CD14-positive monocyte (primary cell): ENCODE data around the gene TRAF3IP3. TPM values are rescaled to one million over a fixed set of nuclear protein-coding genes. Genes with fewer than 3 reads are reported as not detected.

Source experiments
- DNase-seq, 3 donors: peaks; one replicate each; pipeline ENCODE4 v3.0.0-alpha.2; 2011 to 2022
- H2AFZ ChIP-seq: 2 replicates; pipeline ENCODE4 v1.6.0; 2012; ENCODE audit warnings: mild to moderate bottlenecking, low read depth, low read length, inconsistent platforms; ENCODE audit not compliant: insufficient read depth, poor library complexity, severe bottlenecking
- H3K27ac ChIP-seq, 2 donors: 1 replicate in 1 of 2; 2 replicates in 1 of 2; pipeline ENCODE4 v1.5.1; 2012 to 2013; ENCODE audit warnings: low read length in 2 of 2, control low read depth in 1 of 2, inconsistent platforms in 1 of 2, low read depth in 1 of 2, mild to moderate bottlenecking in 1 of 2
- H3K27me3 ChIP-seq, 2 donors: one replicate each; pipeline versions ENCODE4 v1.6.0 to v1.6.1; 2011 to 2013; ENCODE audit warnings: low read length in 2 of 2; ENCODE audit not compliant: control insufficient read depth in 2 of 2, insufficient read depth in 2 of 2
- H3K36me3 ChIP-seq, 2 donors: replicated peaks in 1 of 2; 1 replicate in 1 of 2; 2 replicates in 1 of 2; pipeline versions ENCODE4 v1.5.1 to v1.6.1; 2012 to 2013; ENCODE audit warnings: low read length in 2 of 2, control low read depth in 1 of 2, inconsistent platforms in 1 of 2, mild to moderate bottlenecking in 1 of 2; ENCODE audit not compliant: insufficient read depth in 2 of 2, control insufficient read depth in 1 of 2
- H3K4me1 ChIP-seq, 2 donors: 1 replicate in 1 of 2; 2 replicates in 1 of 2; pipeline versions ENCODE4 v1.5.1 to v1.6.1; 2012 to 2013; ENCODE audit warnings: low read length in 2 of 2, control low read depth in 1 of 2, inconsistent platforms in 1 of 2, mild to moderate bottlenecking in 1 of 2, moderate library complexity in 1 of 2; ENCODE audit not compliant: insufficient read depth in 2 of 2, control insufficient read depth in 1 of 2
- H3K4me2 ChIP-seq: replicated peaks from 2 replicates; pipeline ENCODE3; 2012; ENCODE audit warnings: low read length, moderate library complexity, mild to moderate bottlenecking; ENCODE audit not compliant: poor library complexity, severe bottlenecking; ENCODE audit errors: extremely low read depth
- H3K4me3 ChIP-seq, 3 experiments: fragments of 200-600 bp in 1 of 3; sonication (generic) in 1 of 3; replicated peaks in 1 of 3; 1 replicate in 2 of 3; 2 replicates in 1 of 3; pipeline ENCODE4 v1.5.1; 2011 to 2013; ENCODE audit warnings: low read length in 3 of 3, mild to moderate bottlenecking in 3 of 3, control low read depth in 2 of 3, low read depth in 2 of 3, inconsistent platforms in 1 of 3, moderate library complexity in 1 of 3
- H3K79me2 ChIP-seq: 2 replicates; pipeline ENCODE4 v1.6.0; 2012; ENCODE audit warnings: mild to moderate bottlenecking, control low read depth, inconsistent platforms, low read length, moderate library complexity; ENCODE audit not compliant: insufficient read depth
- H3K9ac ChIP-seq: 2 replicates; pipeline ENCODE4 v1.6.0; 2017; ENCODE audit warnings: low read length, mild to moderate bottlenecking; ENCODE audit not compliant: insufficient read depth, poor library complexity, severe bottlenecking
- H3K9me3 ChIP-seq, 2 donors: replicated peaks in 1 of 2; 1 replicate in 1 of 2; 2 replicates in 1 of 2; pipeline versions ENCODE4 v1.5.1 to v1.6.1; 2012 to 2013; ENCODE audit warnings: low read length in 2 of 2, control low read depth in 1 of 2; ENCODE audit not compliant: control insufficient read depth in 1 of 2, insufficient read depth in 1 of 2
- H4K20me1 ChIP-seq: 2 replicates; pipeline ENCODE4 v1.6.0; 2012; ENCODE audit warnings: mild to moderate bottlenecking, low read length, control low read depth, moderate library complexity; ENCODE audit not compliant: insufficient read depth
- H3K27ac Mint-ChIP-seq, 7 donors: one replicate each; pipeline ENCODE4 v1.8.0; 2020; ENCODE audit warnings: mild to moderate bottlenecking in 7 of 7, mixed read lengths in 7 of 7, moderate library complexity in 6 of 7, inconsistent platforms in 2 of 7
- H3K27me3 Mint-ChIP-seq, 3 donors: one replicate each; pipeline ENCODE4 v1.8.0; 2021 to 2022; ENCODE audit warnings: low read depth in 3 of 3, mild to moderate bottlenecking in 3 of 3, mixed read lengths in 3 of 3, moderate library complexity in 3 of 3, inconsistent platforms in 1 of 3
- H3K36me3 Mint-ChIP-seq, 2 donors: one replicate each; pipeline ENCODE4 v1.8.0; 2020; ENCODE audit warnings: mixed read lengths in 2 of 2, inconsistent platforms in 1 of 2, mild to moderate bottlenecking in 1 of 2
- H3K4me1 Mint-ChIP-seq: one replicate; pipeline ENCODE4 v1.8.0; 2020; ENCODE audit warnings: mild to moderate bottlenecking, mixed read lengths
- H3K4me3 Mint-ChIP-seq, 2 donors: one replicate each; pipeline ENCODE4 v1.8.0; 2020; ENCODE audit warnings: mild to moderate bottlenecking in 2 of 2, mixed read lengths in 2 of 2, moderate library complexity in 1 of 2
- H3K9me3 Mint-ChIP-seq, 7 donors: one replicate each; pipeline ENCODE4 v1.8.0; 2020 to 2022; ENCODE audit warnings: mixed read lengths in 7 of 7, mild to moderate bottlenecking in 6 of 7, moderate library complexity in 6 of 7, inconsistent platforms in 2 of 7
- WGBS: methylation state at CpG from one replicate; pipeline ENCODE4 v1.1.5; 2013; ENCODE audit warnings: missing lambda C conversion rate; ENCODE audit not compliant: insufficient coverage; 5-methylcytosine and 5-hydroxymethylcytosine counted together
- intact Hi-C, 2 donors: fragments of 100-400 bp; cut with micrococcal nuclease; formaldehyde crosslinking; loops; one replicate each; pipeline versions ENCODE4 v1.15.0 to v1.15.1; 2023
- polyA plus RNA-seq, 3 donors: library from polyadenylated mRNA; depleted of rRNA in 1 of 3; unstranded in 2 of 3; stranded (reverse) in 1 of 3; fragments of 300-500 nt in 2 of 3; fragments of >200 nt in 1 of 3; fragmentation: Illumina TruSeq in 2 of 3; gene quantifications; 1 replicate in 2 of 3; 2 replicates in 1 of 3; pipeline ENCODE4 v1.2.3, GENCODE V29; 2012 to 2021
- TF ChIP-seq, protein P1 (sequence below): fragments of 200-600 bp; IDR thresholded peaks from one replicate; pipeline ENCODE4 v1.8.0; 2022; ENCODE audit warnings: antibody characterized with exemption, mild to moderate bottlenecking

TRAF3IP3 gene
- polyA plus RNA-seq, 3 donors = 89.3 to 266 (median 111) TPM

DNA sequence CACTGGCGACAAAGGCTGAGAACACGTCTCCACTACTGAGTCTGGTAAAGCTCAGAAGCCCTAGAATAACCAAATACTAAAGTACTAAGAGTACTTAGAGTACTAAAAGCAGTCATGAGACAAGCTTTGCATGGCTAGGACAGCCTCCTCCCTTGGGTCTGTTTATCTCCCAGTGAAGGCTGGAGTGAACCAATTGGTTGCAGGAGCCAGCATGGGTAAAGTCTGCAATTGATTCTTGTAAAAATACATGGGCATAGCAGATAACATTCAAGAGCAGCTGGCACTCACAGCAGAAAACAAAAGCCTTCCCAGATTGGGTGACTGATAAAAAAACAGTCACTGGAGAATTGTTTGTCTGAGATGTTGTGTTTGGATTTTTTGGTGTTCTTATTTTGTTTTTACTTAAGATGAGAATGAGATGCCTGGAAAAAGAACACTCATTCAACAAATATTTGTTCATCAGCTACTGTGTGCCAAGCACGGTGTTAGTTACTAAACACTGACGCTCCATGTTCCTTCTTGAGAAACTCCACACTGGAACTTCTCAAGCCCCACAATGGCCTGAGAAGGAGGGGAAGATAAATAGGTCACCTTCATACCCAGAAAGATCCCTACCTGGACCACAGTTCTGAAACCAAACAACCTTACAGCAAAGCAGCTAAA lies 46.4 kb downstream of the TRAF3IP3 start:
- Histone ChIP-seq H4K20me1 (no peaks in the 10 kb centered on the region), H3K27ac (no peak overlapping the region), H3K79me2 (no peaks in the 10 kb centered on the region), H3K4me3 (no peak overlapping the region), H3K4me1 (peaks cover 12 to 13% of the 10 kb centered on the region in 2 donors), H3K9ac (no peak overlapping the region), H3K27me3 (no peaks in the 10 kb centered on the region), H3K36me3 (no peaks in the 10 kb centered on the region), H2AFZ (no peak overlapping the region), H3K9me3 (no peaks in the 10 kb centered on the region), H3K4me2 (no peak overlapping the region)
- H3K4me1 Mint-ChIP-seq = peaks cover 20% of the 10 kb centered on the region
- no CpG with 5 or more reads among the region's 4 CpGs for WGBS
- peaks cover 0 to 3% (median 0%) of the 10 kb centered on the region in 7 donors for H3K9me3 Mint-ChIP-seq
- H3K27me3 Mint-ChIP-seq = peaks cover 11 to 39% (median 17%) of the 10 kb centered on the region in 3 donors
- H3K4me3 Mint-ChIP-seq = no peak overlapping the region
- DNase-seq = no peak
- TF ChIP-seq, protein P1, sequence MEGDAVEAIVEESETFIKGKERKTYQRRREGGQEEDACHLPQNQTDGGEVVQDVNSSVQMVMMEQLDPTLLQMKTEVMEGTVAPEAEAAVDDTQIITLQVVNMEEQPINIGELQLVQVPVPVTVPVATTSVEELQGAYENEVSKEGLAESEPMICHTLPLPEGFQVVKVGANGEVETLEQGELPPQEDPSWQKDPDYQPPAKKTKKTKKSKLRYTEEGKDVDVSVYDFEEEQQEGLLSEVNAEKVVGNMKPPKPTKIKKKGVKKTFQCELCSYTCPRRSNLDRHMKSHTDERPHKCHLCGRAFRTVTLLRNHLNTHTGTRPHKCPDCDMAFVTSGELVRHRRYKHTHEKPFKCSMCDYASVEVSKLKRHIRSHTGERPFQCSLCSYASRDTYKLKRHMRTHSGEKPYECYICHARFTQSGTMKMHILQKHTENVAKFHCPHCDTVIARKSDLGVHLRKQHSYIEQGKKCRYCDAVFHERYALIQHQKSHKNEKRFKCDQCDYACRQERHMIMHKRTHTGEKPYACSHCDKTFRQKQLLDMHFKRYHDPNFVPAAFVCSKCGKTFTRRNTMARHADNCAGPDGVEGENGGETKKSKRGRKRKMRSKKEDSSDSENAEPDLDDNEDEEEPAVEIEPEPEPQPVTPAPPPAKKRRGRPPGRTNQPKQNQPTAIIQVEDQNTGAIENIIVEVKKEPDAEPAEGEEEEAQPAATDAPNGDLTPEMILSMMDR = no peak
- H3K36me3 Mint-ChIP-seq = no peaks in the 10 kb centered on the region
- H3K27ac Mint-ChIP-seq = no peak overlapping the region
- intact Hi-C loops = no loop called here

DNA sequence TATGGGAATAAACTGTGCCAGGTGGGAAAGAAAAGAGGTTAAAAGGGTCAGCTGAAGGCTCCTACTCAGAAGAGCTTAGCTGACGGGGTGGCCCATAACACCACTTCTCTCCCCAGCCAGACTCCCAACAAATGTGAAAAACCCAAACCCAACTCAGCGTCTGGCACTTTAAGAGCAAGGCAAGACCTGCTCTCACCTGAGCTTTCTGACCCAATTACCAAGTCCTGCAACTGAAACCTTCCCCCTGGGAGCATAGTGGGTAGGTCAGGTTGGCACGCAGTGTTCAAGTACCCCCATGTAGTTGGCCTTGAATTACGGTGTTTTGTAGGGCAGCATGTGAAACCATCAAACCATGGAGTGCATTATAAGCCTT lies 46.9 kb downstream of the TRAF3IP3 start:
- no peak for DNase-seq
- no peak overlapping the region for H3K4me3 ChIP-seq
- peaks cover 12 to 13% of the 10 kb centered on the region in 2 donors for H3K4me1 ChIP-seq
- Mint-ChIP-seq H3K4me3 (no peak overlapping the region), H3K9me3 (peaks cover 0 to 3% (median 0%) of the 10 kb centered on the region in 7 donors), H3K36me3 (no peaks in the 10 kb centered on the region), H3K4me1 (peaks cover 20% of the 10 kb centered on the region), H3K27me3 (peaks cover 11 to 39% (median 17%) of the 10 kb centered on the region in 3 donors), H3K27ac (no peak overlapping the region)
- no peaks in the 10 kb centered on the region for H3K27me3 ChIP-seq
- TF ChIP-seq, protein P1 = no peak
- H2AFZ ChIP-seq = no peak overlapping the region
- H3K9me3 ChIP-seq = no peaks in the 10 kb centered on the region
- no CpG with 5 or more reads among the region's 4 CpGs for whole genome bisulfite sequencing
- no peak overlapping the region for H3K27ac ChIP-seq
- no peaks in the 10 kb centered on the region for H3K36me3 ChIP-seq
- H3K9ac ChIP-seq = no peak overlapping the region
- H3K4me2 ChIP-seq = no peak overlapping the region
- H4K20me1 ChIP-seq = no peaks in the 10 kb centered on the region
- intact Hi-C loops = no loop called here
- H3K79me2 ChIP-seq = no peaks in the 10 kb centered on the region
